HG03175 (cell line): ENCODE data around the gene LYPD1.

Experiments used
- ATAC-seq: cut with Tn5 transposase; IDR thresholded peaks from one replicate; pipeline ENCODE4 v1.9.1; 2021; ENCODE audit warnings: mild to moderate bottlenecking, moderate library complexity; ENCODE audit not compliant: unreplicated experiment

LYPD1 gene

GRCh38 chr2:132668987-132669907 lies 758 bp downstream of the LYPD1 start:
- ATAC-seq = no peak

DNA sequence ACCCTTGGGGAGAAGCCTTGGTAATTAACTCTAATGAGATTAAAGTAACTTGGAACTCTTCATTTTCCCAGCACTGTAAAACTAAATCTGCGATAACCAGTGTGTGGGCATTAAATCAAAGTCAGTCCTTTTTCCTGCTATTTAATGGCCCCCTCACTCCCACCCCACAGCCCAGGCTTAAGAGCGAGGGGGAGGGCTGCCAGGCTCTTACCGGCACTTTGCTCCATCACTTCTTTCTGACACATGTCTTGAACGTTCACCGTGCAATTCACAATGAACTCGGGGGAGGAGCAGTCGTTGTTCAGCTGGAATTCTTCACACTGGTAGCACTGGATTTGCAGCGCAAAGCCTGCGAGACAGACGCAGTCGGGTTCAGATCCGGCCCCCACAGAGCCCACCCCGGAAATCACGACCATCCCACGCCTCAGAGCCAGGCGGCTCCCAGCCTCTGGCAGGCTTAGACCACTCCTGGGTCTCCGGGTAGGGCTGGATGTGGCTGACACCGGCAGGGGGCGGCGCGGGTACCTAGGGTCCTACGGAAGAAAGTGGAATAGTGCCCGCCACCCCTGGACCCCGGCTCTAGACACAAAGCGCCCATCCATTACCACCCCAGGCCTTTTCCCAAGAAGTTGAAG lies 1.7 kb downstream of the LYPD1 start:
- ATAC-seq = no peak

- ATAC-seq = no peak
These were observed 2.3 kb downstream of the LYPD1 start for GRCh38 chr2:132667706-132668105.

GRCh38 chr2:132665401-132666140 lies 4.4 kb downstream of the LYPD1 start:
- ATAC-seq = no peak

GRCh38 chr2:132664096-132664495 lies 5.9 kb downstream of the LYPD1 start:
- ATAC-seq = no peak

- no peak for ATAC-seq
These were observed 7.3 kb downstream of the LYPD1 start for GRCh38 chr2:132662732-132663131.

DNA sequence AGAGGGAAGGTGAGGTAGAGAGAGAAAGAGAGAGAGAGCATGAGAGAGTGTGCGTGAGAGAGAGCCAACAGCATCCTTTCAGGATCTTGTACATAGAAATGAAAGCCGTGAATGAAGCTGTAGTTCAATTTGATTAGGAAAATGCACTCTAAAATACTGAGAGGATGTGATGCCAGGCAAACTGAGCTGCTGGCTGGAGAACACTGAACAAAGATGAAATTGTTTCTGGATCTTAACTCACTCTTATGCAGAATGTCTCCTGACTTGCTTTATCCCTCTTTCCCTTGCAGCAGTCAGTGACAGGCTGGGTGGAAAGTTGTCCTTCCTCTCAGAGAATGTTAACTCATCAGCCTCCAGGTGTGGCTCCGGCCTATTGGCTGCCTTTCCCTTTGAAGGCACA lies 10.7 kb downstream of the LYPD1 start:
- ATAC-seq = no peak

DNA sequence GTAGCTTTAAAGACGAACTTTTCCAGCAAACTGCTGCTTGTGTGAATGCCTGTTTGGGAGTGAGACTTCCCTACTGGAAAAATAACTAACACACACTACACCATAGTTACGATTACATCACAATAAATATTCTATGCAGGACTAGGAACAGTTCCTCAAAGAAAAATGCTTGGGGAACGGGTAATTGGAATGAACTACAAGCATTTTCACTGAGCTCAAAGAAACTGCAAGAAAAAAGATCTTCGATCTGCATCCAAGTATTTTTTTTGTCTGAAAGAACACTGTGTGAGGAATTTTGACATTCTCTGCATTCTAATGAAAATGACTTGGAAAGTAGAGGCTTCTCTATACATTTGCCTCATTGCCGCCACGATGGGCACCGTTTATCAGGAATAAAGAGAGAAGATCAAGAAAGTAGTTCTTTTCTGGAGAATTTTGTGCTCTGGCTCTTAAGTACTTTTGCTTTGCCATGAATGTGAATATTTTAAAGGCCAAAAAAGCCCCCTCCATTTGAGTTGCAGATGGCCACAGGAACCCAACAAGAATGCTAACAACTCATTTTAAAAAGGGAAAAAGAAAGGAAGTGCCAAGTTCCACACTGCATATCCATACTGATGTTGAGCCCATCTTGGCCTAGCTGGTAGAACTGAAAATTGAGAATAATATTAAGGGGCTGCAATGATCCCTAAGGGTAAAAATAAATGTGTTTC lies 13.6 kb downstream of the LYPD1 start:
- no peak for ATAC-seq

GRCh38 chr2:132654968-132655367 lies 15.0 kb downstream of the LYPD1 start:
- ATAC-seq = no peak

DNA sequence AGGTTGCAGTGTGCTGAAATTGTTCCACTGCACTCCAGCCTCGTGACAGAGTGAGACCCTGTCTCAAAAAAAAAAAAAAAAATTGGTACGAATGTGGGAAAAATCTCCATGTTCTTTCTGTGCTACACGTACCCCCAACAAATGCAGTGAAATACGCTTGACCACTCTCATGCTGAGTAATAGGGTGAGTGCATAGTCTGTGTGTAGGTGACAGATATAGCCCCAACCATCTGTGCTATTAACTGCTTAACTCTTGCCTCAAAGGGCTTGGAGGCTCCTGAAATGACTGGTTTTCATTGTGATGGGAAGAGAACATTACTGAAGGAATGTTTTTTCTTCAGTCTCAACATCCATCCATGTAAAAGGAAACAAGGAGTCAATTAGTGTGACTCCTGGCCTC lies 15.7 kb downstream of the LYPD1 start:
- no peak for ATAC-seq

DNA sequence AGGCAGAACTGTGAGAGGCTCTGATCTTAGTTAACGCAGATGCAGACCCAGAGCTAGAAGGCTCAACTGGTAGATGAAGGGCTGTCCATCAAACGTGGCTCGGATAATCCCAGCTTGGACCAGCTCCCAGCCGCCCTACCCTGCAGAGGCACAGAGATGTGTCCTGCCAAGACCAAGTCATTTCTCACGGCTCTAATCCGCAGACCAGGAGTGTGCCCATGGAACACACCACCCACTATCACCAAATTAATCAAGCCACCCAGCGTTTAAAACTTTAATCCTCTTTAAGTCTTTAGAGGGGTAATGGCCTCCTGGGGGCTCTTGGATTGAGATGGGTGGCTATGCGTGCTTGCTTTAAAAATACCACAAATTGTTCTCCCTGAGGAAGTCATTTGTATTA lies 17.5 kb downstream of the LYPD1 start:
- no peak for ATAC-seq

DNA sequence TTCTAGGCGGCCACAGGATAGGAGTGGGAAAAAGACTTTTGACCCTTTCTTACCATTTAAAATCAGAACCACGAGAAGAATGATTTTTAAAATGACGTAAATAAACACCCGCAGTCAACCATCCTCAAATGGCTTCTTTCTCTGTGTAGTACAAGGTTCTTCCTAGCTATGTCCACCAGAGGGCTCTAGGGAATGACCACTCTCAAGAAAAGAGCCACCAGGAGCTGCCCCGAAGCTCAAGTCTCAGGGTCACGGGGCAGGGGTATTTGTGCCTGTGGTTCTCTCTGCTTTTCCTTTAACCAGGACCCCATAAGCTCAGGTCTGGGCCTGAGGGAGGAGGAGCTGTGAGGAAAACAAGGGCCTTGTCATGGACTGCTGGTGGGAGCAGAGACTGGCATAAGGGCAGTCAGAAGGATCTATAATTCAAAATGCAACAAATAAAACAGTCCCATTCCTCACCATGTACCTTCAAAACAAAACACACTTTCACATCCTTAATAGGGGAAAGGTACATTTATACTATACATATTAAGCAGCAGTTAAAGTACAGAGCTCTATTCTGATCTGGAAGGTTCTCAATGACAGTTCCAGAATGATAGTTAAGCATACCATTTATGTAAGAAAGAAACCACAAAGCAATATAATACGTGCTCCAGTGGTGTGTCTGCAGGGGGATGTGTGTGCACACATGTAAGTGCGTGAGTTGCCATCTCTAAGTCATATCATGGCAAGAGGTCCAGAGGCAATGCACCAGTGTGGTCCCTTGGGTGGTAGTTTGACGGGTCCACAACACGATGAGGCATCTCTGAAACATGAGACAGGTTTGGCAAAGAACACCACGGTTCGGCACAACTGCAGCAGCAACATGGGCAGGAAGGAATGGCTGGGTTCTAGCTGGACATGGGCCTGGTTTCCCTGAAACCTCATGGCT lies 18.6 kb downstream of the LYPD1 start:
- peak; percentile 53 for ATAC-seq

GRCh38 chr2:132646540-132647108 lies 23.4 kb downstream of the LYPD1 start:
- ATAC-seq = no peak

DNA sequence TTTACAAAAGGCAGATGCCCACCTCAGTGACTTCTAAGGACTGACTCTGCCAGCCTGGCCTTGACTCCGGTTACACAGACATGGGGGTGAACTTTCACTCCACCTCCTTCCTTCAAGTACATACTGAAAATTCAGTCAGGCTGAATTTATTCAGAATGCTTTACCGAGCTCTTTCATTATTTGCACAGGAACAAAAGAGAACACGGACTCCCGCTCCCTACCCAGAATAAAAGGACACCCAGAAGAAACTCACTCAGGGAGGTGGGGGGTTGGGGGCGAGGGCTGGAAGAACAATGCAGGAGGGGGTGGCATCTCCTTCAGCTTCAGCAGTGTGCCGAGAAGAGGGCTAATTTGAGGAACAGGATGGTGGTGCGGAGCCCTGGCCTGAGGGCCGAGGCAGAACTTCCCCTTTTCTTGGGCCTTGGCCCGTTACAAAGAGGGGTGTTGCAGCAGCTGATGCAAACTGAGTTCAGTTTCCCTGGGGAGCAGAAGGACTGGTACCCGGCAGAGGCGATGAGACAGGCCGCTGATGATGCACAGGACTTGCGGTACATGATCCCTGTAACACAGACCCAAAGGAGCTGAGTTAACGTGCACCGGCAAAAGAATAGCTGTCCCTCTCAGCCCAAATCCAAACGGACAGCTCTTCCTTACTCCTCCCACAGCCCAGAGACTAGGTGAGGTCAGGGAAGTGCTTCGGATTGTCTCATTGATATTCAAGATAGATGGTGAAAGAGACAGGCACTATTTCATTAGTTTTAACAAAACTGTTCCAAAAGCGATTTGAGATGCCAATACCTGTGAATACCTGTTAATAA lies 24.1 kb downstream of the LYPD1 start:
- no peak for ATAC-seq

DNA sequence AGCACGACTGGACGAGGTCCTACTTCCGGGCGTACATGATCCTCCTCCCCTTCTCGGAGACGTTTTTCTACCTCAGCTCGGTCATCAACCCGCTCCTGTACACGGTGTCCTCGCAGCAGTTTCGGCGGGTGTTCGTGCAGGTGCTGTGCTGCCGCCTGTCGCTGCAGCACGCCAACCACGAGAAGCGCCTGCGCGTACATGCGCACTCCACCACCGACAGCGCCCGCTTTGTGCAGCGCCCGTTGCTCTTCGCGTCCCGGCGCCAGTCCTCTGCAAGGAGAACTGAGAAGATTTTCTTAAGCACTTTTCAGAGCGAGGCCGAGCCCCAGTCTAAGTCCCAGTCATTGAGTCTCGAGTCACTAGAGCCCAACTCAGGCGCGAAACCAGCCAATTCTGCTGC lies 24.8 kb downstream of the LYPD1 start:
- ATAC-seq = no peak

DNA sequence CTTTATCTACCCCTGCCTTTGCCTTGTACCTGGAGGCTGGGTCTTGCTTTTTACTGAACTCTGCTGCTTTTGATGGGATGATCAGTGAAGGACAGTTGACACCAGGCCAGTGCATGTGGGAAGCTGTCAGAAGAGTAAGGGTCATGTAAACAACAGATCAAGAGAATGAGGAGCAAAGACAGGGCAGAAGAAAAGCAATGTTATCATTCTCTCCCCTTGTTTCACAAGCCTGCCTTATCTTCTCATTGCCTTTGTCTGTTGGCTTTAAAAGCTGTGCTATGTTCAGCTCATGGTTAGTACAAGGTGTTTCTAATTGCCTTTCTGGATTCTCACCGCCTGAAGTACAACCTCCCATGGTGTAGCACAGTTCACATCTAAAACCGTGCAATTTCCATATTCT lies 27.6 kb downstream of the LYPD1 start:
- ATAC-seq = no peak

GRCh38 chr2:132641819-132642218 lies 28.2 kb downstream of the LYPD1 start:
- no peak for ATAC-seq

DNA sequence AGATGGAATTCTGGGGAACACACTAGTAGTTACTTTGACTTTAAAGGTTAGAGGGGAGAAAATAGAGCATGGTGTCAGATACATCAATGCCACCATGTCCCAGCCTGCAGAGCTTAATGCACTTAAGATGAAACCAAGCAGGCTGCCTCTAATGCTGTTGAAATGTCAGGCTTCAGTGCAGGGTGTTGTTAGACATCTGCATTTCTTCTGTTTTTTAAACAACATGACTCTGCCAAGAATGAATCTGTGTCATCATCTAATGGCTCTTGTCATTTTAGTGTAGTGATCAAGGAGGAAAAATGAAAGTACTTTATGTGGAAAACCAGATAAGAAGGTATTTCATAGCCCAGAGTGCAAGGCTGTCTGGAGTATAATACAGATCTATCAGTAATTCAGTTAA lies 29.9 kb downstream of the LYPD1 start:
- ATAC-seq = no peak
